Measurements from ENCODE around the gene AIP.

DNA sequence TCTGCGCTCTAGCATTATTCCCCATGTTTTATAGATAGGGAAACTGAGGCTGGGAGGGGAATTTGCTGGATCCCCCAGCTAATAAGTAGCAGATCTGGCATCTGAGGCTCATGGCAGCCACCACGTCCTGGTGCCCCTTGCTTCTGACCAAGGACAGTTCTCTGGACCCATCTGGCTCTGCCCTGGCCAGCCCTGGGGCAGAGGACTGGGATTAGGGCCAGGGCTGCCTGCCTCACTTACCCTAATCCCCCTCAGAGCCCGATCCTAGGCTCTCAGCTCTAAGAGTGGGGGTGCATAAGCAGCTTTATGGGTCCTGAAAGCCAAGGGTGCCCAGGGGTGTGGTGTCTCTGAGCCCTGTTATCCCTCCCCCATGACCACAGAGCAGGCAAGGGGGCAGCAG lies 27.8 kb upstream of the AIP start, which contains the start of gene CABP4:
- TF ChIP-seq, protein P1, sequence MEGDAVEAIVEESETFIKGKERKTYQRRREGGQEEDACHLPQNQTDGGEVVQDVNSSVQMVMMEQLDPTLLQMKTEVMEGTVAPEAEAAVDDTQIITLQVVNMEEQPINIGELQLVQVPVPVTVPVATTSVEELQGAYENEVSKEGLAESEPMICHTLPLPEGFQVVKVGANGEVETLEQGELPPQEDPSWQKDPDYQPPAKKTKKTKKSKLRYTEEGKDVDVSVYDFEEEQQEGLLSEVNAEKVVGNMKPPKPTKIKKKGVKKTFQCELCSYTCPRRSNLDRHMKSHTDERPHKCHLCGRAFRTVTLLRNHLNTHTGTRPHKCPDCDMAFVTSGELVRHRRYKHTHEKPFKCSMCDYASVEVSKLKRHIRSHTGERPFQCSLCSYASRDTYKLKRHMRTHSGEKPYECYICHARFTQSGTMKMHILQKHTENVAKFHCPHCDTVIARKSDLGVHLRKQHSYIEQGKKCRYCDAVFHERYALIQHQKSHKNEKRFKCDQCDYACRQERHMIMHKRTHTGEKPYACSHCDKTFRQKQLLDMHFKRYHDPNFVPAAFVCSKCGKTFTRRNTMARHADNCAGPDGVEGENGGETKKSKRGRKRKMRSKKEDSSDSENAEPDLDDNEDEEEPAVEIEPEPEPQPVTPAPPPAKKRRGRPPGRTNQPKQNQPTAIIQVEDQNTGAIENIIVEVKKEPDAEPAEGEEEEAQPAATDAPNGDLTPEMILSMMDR (IDR thresholded peaks at IDR 0.05), result no peak
- no peak for TF ChIP-seq POLR2A (IDR thresholded peaks at IDR 0.05)
